Measurements from ENCODE around the gene MMP23B.

DNA sequence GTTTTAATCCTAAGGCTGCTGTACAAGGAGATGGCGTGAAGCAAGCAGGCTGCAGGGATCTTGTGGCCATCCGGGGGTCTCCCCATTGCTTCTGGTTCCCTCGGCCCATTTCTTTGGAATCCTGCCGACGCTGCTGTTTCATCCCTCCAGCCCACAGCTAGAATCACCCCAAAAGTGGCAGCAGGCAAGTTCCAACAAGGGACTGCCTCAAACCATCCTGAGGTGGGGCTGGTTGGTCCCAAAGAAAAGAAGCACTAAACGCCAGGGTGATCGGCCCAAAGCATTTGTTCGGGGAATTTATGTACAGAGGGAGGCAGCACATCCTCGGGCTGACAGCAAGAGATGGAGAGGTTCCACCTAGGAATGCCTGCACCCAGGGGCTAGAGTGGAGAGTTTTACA, 21.2 kb upstream of the MMP23B start:
- no peak for TF ChIP-seq EP300 (IDR thresholded peaks at IDR 0.05; ENCODE audit: borderline replicate concordance)
- no peak for TF ChIP-seq EGR1 (IDR thresholded peaks at IDR 0.05)
- TF ChIP-seq NFIC (IDR thresholded peaks at IDR 0.05), result no peak
- TF ChIP-seq RAD21 (IDR thresholded peaks at IDR 0.05; ENCODE audit: low read depth), result no peak
- no peak for TF ChIP-seq TAF1 (IDR thresholded peaks at IDR 0.05; ENCODE audit: low read depth)
- TF ChIP-seq CEBPB (IDR thresholded peaks at IDR 0.05), result no peak
- TF ChIP-seq, protein P1, sequence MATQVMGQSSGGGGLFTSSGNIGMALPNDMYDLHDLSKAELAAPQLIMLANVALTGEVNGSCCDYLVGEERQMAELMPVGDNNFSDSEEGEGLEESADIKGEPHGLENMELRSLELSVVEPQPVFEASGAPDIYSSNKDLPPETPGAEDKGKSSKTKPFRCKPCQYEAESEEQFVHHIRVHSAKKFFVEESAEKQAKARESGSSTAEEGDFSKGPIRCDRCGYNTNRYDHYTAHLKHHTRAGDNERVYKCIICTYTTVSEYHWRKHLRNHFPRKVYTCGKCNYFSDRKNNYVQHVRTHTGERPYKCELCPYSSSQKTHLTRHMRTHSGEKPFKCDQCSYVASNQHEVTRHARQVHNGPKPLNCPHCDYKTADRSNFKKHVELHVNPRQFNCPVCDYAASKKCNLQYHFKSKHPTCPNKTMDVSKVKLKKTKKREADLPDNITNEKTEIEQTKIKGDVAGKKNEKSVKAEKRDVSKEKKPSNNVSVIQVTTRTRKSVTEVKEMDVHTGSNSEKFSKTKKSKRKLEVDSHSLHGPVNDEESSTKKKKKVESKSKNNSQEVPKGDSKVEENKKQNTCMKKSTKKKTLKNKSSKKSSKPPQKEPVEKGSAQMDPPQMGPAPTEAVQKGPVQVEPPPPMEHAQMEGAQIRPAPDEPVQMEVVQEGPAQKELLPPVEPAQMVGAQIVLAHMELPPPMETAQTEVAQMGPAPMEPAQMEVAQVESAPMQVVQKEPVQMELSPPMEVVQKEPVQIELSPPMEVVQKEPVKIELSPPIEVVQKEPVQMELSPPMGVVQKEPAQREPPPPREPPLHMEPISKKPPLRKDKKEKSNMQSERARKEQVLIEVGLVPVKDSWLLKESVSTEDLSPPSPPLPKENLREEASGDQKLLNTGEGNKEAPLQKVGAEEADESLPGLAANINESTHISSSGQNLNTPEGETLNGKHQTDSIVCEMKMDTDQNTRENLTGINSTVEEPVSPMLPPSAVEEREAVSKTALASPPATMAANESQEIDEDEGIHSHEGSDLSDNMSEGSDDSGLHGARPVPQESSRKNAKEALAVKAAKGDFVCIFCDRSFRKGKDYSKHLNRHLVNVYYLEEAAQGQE (IDR thresholded peaks at IDR 0.05; ENCODE audit: low read depth), result no peak
- TF ChIP-seq, protein P2, sequence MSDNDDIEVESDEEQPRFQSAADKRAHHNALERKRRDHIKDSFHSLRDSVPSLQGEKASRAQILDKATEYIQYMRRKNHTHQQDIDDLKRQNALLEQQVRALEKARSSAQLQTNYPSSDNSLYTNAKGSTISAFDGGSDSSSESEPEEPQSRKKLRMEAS (IDR thresholded peaks at IDR 0.05), result no peak
- no peak for TF ChIP-seq CREB1 (IDR thresholded peaks at IDR 0.05; ENCODE audit: low read depth)
- TF ChIP-seq, protein P3, sequence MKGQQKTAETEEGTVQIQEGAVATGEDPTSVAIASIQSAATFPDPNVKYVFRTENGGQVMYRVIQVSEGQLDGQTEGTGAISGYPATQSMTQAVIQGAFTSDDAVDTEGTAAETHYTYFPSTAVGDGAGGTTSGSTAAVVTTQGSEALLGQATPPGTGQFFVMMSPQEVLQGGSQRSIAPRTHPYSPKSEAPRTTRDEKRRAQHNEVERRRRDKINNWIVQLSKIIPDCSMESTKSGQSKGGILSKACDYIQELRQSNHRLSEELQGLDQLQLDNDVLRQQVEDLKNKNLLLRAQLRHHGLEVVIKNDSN (IDR thresholded peaks at IDR 0.05), result no peak
- no peak for TF ChIP-seq ZBTB7A (IDR thresholded peaks at IDR 0.05; ENCODE audit: low read depth)
- no peak for TF ChIP-seq FOXM1 (IDR thresholded peaks at IDR 0.05; ENCODE audit: borderline replicate concordance, low read depth)
- no peak for TF ChIP-seq YY1 (IDR thresholded peaks at IDR 0.05; ENCODE audit: low read depth)
- no peak for TF ChIP-seq TCF12 (IDR thresholded peaks at IDR 0.05; ENCODE audit: low read depth)

Measured in Ishikawa (cell line).